Hepatocyte (in vitro differentiated cells): ENCODE measurements around the gene INMT. TPM values are rescaled to one million over a fixed set of nuclear protein-coding genes. Genes with fewer than 3 reads are reported as not detected.

Source experiments
- DNase-seq: peaks from one replicate; pipeline ENCODE4 v3.0.0-alpha.2; 2016; ENCODE audit warnings: low spot score
- H2AFZ ChIP-seq: fragments of 200-600 bp; sonication (generic); 2 replicates; pipeline ENCODE4 v1.6.0; 2016; ENCODE audit warnings: antibody characterized with exemption, mild to moderate bottlenecking
- H3K27ac ChIP-seq: fragments of 200-600 bp; sonication (generic); 2 replicates; pipeline ENCODE4 v1.5.1; 2016; ENCODE audit warnings: mild to moderate bottlenecking
- H3K27me3 ChIP-seq: fragments of 200-600 bp; sonication (generic); 2 replicates; pipeline ENCODE4 v1.6.1; 2016
- H3K36me3 ChIP-seq: fragments of 200-600 bp; sonication (generic); replicated peaks from 2 replicates; pipeline ENCODE4 v1.5.1; 2016; ENCODE audit warnings: low read depth; ENCODE audit not compliant: insufficient read depth
- H3K4me1 ChIP-seq: fragments of 200-600 bp; sonication (generic); 2 replicates; pipeline ENCODE4 v1.5.1; 2016; ENCODE audit warnings: mild to moderate bottlenecking, moderate library complexity; ENCODE audit not compliant: insufficient read depth
- H3K4me2 ChIP-seq: fragments of 200-600 bp; sonication (generic); 2 replicates; pipeline ENCODE4 v1.6.0; 2016
- H3K4me3 ChIP-seq: fragments of 200-600 bp; sonication (generic); 2 replicates; pipeline ENCODE4 v1.5.1; 2016; ENCODE audit warnings: mild to moderate bottlenecking
- H3K79me2 ChIP-seq: fragments of 200-600 bp; sonication (generic); 2 replicates; pipeline ENCODE4 v1.6.0; 2017; ENCODE audit warnings: mild to moderate bottlenecking
- H3K9me2 ChIP-seq: fragments of 200-600 bp; sonication (generic); replicated peaks from 2 replicates; pipeline ENCODE4 v1.6.0; 2017; ENCODE audit warnings: mild to moderate bottlenecking; ENCODE audit not compliant: insufficient read depth
- H3K9me3 ChIP-seq: fragments of 200-600 bp; sonication (generic); 2 replicates; pipeline ENCODE4 v1.5.1; 2016; ENCODE audit warnings: low read depth, mild to moderate bottlenecking
- H4K20me1 ChIP-seq: fragments of 200-600 bp; sonication (generic); 2 replicates; pipeline ENCODE4 v1.6.0; 2016; ENCODE audit warnings: mild to moderate bottlenecking; ENCODE audit not compliant: insufficient read depth, poor library complexity, severe bottlenecking
- CTCF ChIP-seq: fragments of 200-600 bp; sonication (generic); IDR thresholded peaks from 2 replicates; pipeline ENCODE4 v1.5.1; 2016; ENCODE audit warnings: antibody characterized with exemption, mild to moderate bottlenecking; ENCODE audit not compliant: poor library complexity
- EZH2 ChIP-seq: fragments of 200-600 bp; sonication (generic); IDR thresholded peaks from 2 replicates; pipeline ENCODE4 v1.6.1; 2016; ENCODE audit warnings: antibody characterized with exemption, mild to moderate bottlenecking, borderline replicate concordance
- EZH2phosphoT487 ChIP-seq: fragments of 200-600 bp; sonication (generic); IDR thresholded peaks from one replicate; pipeline ENCODE4 v1.6.1; 2018; ENCODE audit warnings: antibody characterized with exemption, mild to moderate bottlenecking, low read depth, moderate library complexity; ENCODE audit not compliant: unreplicated experiment, severe bottlenecking
- WGBS: methylation state at CpG from one replicate; pipeline ENCODE4 v1.1.6; 2016; ENCODE audit warnings: low lambda C conversion rate; ENCODE audit errors: missing lambda C conversion rate; 5-methylcytosine and 5-hydroxymethylcytosine counted together
- polyA plus RNA-seq: library from polyadenylated mRNA; unstranded; fragments of >200 nt; fragmentation: Nextera tagmentation; extraction: Ambion mirVana; gene quantifications from 2 replicates; pipeline ENCODE4 v1.2.1, GENCODE V29; 2016
- total RNA-seq: library from RNA; depleted of rRNA; stranded (reverse); fragments of >200 nt; gene quantifications from 2 replicates; pipeline ENCODE4 v1.2.3, GENCODE V29; 2014

Gene INMT
- total and polyA plus RNA-seq, 2 experiments from 2014 or later, result 17.4 to 18.4 TPM

GRCh38 chr7:30791114-30791513 lies 39.2 kb downstream of the INMT start:
- Histone ChIP-seq H3K36me3 (no peaks in the 10 kb centered on the region), H4K20me1 (no peaks in the 10 kb centered on the region), H2AFZ (no peak overlapping the region), H3K79me2 (no peaks in the 10 kb centered on the region), H3K4me1 (peaks cover 13% of the 10 kb centered on the region), H3K9me3 (no peaks in the 10 kb centered on the region), H3K4me2 (no peak overlapping the region), H3K27ac (no peak overlapping the region), H3K4me3 (no peak overlapping the region), H3K9me2 (no peaks in the 10 kb centered on the region), H3K27me3 (no peaks in the 10 kb centered on the region)
- 75% methylated on average over 10 of the region's 10 CpGs for WGBS
- DNase-seq, result no peak
- TF ChIP-seq EZH2phosphoT487 (no peak), CTCF (no peak), EZH2 (no peak)

- Histone ChIP-seq H3K4me3 (no peak overlapping the region), H4K20me1 (no peaks in the 10 kb centered on the region), H3K27ac (peak overlapping the region; percentile 79), H3K9me2 (no peaks in the 10 kb centered on the region), H3K4me1 (peaks cover 32% of the 10 kb centered on the region), H2AFZ (no peak overlapping the region), H3K27me3 (no peaks in the 10 kb centered on the region), H3K36me3 (no peaks in the 10 kb centered on the region), H3K9me3 (no peaks in the 10 kb centered on the region), H3K4me2 (no peak overlapping the region), H3K79me2 (no peaks in the 10 kb centered on the region)
- no peak for DNase-seq
- TF ChIP-seq EZH2phosphoT487 (no peak), CTCF (no peak), EZH2 (no peak)
- 61% methylated on average over 2 of the region's 2 CpGs for WGBS
These were observed 43.4 kb downstream of the INMT start for GRCh38 chr7:30795161-30795948.

GRCh38 chr7:30796105-30796869 lies 44.4 kb downstream of the INMT start:
- peak overlapping the region; percentile 87 for H3K27ac ChIP-seq
- peak overlapping the region; percentile 8 for H3K4me2 ChIP-seq
- H3K4me1 ChIP-seq, result peaks cover 32% of the 10 kb centered on the region
- H3K36me3 ChIP-seq, result no peaks in the 10 kb centered on the region
- no peaks in the 10 kb centered on the region for H3K79me2 ChIP-seq
- H3K4me3 ChIP-seq, result no peak overlapping the region
- 20% methylated on average over 1 of the region's 1 CpG for WGBS
- peak; percentile 52 for DNase-seq
- H3K9me2 ChIP-seq, result no peaks in the 10 kb centered on the region
- no peaks in the 10 kb centered on the region for H3K9me3 ChIP-seq
- H3K27me3 ChIP-seq, result no peaks in the 10 kb centered on the region
- H2AFZ ChIP-seq, result no peak overlapping the region
- H4K20me1 ChIP-seq, result no peaks in the 10 kb centered on the region
- TF ChIP-seq EZH2phosphoT487 (no peak), CTCF (no peak), EZH2 (no peak)
